Hepatocyte (in vitro differentiated cells): ENCODE measurements around the gene HOXD11. TPM values are rescaled to one million over a fixed set of nuclear protein-coding genes. Genes with fewer than 3 reads are reported as not detected.

ENCODE experiments used
- DNase-seq: peaks from one replicate; pipeline ENCODE4 v3.0.0-alpha.2; 2016; ENCODE audit warnings: low spot score
- H2AFZ ChIP-seq: fragments of 200-600 bp; sonication (generic); 2 replicates; pipeline ENCODE4 v1.6.0; 2016; ENCODE audit warnings: antibody characterized with exemption, mild to moderate bottlenecking
- H3K27ac ChIP-seq: fragments of 200-600 bp; sonication (generic); 2 replicates; pipeline ENCODE4 v1.5.1; 2016; ENCODE audit warnings: mild to moderate bottlenecking
- H3K27me3 ChIP-seq: fragments of 200-600 bp; sonication (generic); 2 replicates; pipeline ENCODE4 v1.6.1; 2016
- H3K36me3 ChIP-seq: fragments of 200-600 bp; sonication (generic); replicated peaks from 2 replicates; pipeline ENCODE4 v1.5.1; 2016; ENCODE audit warnings: low read depth; ENCODE audit not compliant: insufficient read depth
- H3K4me1 ChIP-seq: fragments of 200-600 bp; sonication (generic); 2 replicates; pipeline ENCODE4 v1.5.1; 2016; ENCODE audit warnings: mild to moderate bottlenecking, moderate library complexity; ENCODE audit not compliant: insufficient read depth
- H3K4me2 ChIP-seq: fragments of 200-600 bp; sonication (generic); 2 replicates; pipeline ENCODE4 v1.6.0; 2016
- H3K4me3 ChIP-seq: fragments of 200-600 bp; sonication (generic); 2 replicates; pipeline ENCODE4 v1.5.1; 2016; ENCODE audit warnings: mild to moderate bottlenecking
- H3K79me2 ChIP-seq: fragments of 200-600 bp; sonication (generic); 2 replicates; pipeline ENCODE4 v1.6.0; 2017; ENCODE audit warnings: mild to moderate bottlenecking
- H3K9me2 ChIP-seq: fragments of 200-600 bp; sonication (generic); replicated peaks from 2 replicates; pipeline ENCODE4 v1.6.0; 2017; ENCODE audit warnings: mild to moderate bottlenecking; ENCODE audit not compliant: insufficient read depth
- H3K9me3 ChIP-seq: fragments of 200-600 bp; sonication (generic); 2 replicates; pipeline ENCODE4 v1.5.1; 2016; ENCODE audit warnings: low read depth, mild to moderate bottlenecking
- H4K20me1 ChIP-seq: fragments of 200-600 bp; sonication (generic); 2 replicates; pipeline ENCODE4 v1.6.0; 2016; ENCODE audit warnings: mild to moderate bottlenecking; ENCODE audit not compliant: insufficient read depth, poor library complexity, severe bottlenecking
- CTCF ChIP-seq: fragments of 200-600 bp; sonication (generic); IDR thresholded peaks from 2 replicates; pipeline ENCODE4 v1.5.1; 2016; ENCODE audit warnings: antibody characterized with exemption, mild to moderate bottlenecking; ENCODE audit not compliant: poor library complexity
- EZH2 ChIP-seq: fragments of 200-600 bp; sonication (generic); IDR thresholded peaks from 2 replicates; pipeline ENCODE4 v1.6.1; 2016; ENCODE audit warnings: antibody characterized with exemption, mild to moderate bottlenecking, borderline replicate concordance
- EZH2phosphoT487 ChIP-seq: fragments of 200-600 bp; sonication (generic); IDR thresholded peaks from one replicate; pipeline ENCODE4 v1.6.1; 2018; ENCODE audit warnings: antibody characterized with exemption, mild to moderate bottlenecking, low read depth, moderate library complexity; ENCODE audit not compliant: unreplicated experiment, severe bottlenecking
- WGBS: methylation state at CpG from one replicate; pipeline ENCODE4 v1.1.6; 2016; ENCODE audit warnings: low lambda C conversion rate; ENCODE audit errors: missing lambda C conversion rate; 5-methylcytosine and 5-hydroxymethylcytosine counted together
- polyA plus RNA-seq: library from polyadenylated mRNA; unstranded; fragments of >200 nt; fragmentation: Nextera tagmentation; extraction: Ambion mirVana; gene quantifications from 2 replicates; pipeline ENCODE4 v1.2.1, GENCODE V29; 2016
- total RNA-seq: library from RNA; depleted of rRNA; stranded (reverse); fragments of >200 nt; gene quantifications from 2 replicates; pipeline ENCODE4 v1.2.3, GENCODE V29; 2014

Gene HOXD11
- total and polyA plus RNA-seq, 2 experiments from 2014 or later: 6.3 to 9.9 TPM

DNA sequence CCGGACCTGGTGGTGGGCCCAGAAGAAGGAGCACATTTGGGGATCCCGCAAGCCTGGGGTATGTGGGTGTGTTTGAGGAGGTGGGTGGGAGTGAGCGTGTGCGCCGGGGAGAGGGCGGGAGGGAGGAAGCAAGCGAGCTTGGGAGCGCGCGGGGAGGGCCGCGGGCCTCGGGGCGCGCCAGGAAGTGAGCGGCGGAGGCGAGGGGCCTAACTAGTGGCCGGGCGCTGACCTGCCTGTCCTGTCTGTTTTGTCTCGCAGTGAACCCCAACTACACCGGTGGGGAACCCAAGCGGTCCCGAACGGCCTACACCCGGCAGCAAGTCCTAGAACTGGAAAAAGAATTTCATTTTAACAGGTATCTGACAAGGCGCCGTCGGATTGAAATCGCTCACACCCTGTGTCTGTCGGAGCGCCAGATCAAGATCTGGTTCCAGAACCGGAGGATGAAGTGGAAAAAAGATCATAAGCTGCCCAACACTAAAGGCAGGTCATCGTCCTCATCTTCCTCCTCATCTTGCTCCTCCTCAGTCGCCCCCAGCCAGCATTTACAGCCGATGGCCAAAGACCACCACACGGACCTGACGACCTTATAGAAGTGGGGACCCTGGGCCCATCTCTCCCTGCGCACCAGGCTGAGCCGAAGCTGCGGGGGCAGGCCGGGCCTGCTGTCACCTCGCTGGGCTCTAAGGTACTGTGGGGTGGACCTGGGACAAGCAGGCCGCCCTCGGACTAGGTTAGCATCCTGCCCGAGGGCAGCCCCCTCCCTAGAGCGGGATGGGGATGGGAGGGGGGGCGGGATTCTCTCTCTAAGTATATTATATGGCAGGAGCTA, 45.5 kb downstream of the HOXD11 start:
- H3K79me2 ChIP-seq: no peaks in the 10 kb centered on the region
- H3K4me2 ChIP-seq: no peak overlapping the region
- no peak overlapping the region for H3K27ac ChIP-seq
- H3K9me2 ChIP-seq: no peaks in the 10 kb centered on the region
- H4K20me1 ChIP-seq: no peaks in the 10 kb centered on the region
- peaks cover 7% of the 10 kb centered on the region for H3K4me1 ChIP-seq
- WGBS: 44% methylated on average over 30 of the region's 48 CpGs
- TF ChIP-seq EZH2phosphoT487 (peak; percentile 46), CTCF (no peak), EZH2 (peak; percentile 3)
- DNase-seq: no peak
- peaks cover 98% of the 10 kb centered on the region for H3K27me3 ChIP-seq
- H2AFZ ChIP-seq: no peak overlapping the region
- H3K9me3 ChIP-seq: no peaks in the 10 kb centered on the region
- no peak overlapping the region for H3K4me3 ChIP-seq
- no peaks in the 10 kb centered on the region for H3K36me3 ChIP-seq

DNA sequence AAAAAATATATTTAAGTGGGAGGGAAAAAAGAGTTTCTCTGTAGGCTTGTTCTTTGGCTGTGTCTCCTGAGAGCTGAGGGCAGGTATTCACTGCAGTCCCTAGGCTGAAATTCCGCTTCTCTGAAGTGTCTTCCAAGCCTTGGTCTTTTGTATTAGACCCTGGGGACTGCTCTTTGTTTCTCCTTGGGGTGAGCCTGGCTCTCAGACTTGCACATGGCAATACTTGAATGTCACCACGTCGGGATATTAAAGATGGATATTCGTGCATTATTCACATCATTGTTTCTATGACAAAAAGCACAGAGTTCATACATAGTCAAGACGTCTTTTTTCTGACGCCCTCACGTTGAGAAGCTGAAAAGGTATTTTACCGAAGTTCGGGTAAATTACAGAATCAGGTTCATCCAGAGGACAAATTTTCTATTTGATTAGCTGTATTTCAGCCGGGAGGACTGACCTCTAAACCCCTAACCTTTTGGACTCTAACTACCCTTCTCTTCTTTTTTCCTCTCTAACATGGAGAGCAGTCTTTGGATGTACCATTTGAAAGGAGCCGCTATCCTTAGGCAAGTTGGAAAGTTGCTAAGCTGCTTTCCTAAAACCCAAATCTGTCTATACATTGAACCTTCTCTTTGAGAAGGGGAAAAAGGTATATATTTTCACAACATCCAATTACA, 47.6 kb downstream of the HOXD11 start:
- no peak for DNase-seq
- Histone ChIP-seq H3K9me2 (no peaks in the 10 kb centered on the region), H4K20me1 (no peaks in the 10 kb centered on the region), H3K27ac (no peak overlapping the region), H3K4me1 (peaks cover 9% of the 10 kb centered on the region), H3K4me3 (no peak overlapping the region), H3K9me3 (no peaks in the 10 kb centered on the region), H3K36me3 (no peaks in the 10 kb centered on the region), H3K4me2 (no peak overlapping the region), H2AFZ (no peak overlapping the region), H3K27me3 (peaks cover 98% of the 10 kb centered on the region), H3K79me2 (no peaks in the 10 kb centered on the region)
- WGBS: 42% methylated on average over 11 of the region's 11 CpGs
- TF ChIP-seq EZH2phosphoT487 (no peak), EZH2 (peak; percentile 22)

DNA sequence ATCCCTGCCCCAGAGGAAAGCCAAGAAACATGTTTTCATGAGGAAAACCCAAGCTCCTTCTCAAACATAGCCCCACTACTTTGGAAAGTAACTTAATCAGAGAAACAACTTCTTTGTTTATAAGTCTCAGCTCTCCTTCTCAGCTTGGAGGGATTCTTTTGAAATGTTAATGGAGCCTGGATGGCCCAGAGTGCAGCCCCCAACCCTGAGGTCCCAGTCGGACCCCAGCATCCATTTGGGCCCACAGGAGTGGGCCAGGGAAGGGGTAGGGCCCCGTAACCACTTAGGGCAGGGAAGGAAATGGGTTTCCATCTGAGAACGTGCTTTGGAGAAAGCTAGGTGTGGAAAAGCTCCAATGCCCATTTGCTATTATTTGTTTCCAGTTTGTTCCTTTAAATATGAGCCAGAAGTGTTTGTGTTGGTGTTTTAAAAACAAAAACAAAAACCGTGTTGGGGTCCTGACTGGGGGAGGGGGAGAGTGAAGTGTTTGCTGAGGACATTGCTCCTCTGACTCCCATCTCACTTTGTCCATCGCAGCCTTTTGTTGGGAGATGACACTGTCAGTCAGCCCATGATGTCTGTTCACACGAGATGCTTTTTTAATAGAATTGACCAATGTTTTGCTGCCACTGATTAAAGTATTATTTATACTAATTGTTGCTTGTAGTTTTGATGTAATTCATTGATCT, 48.4 kb downstream of the HOXD11 start:
- Histone ChIP-seq H3K4me1 (peaks cover 17% of the 10 kb centered on the region), H2AFZ (no peak overlapping the region), H4K20me1 (no peaks in the 10 kb centered on the region), H3K27me3 (peaks cover 98% of the 10 kb centered on the region), H3K27ac (no peak overlapping the region), H3K36me3 (no peaks in the 10 kb centered on the region), H3K9me2 (no peaks in the 10 kb centered on the region), H3K4me3 (no peak overlapping the region), H3K79me2 (no peaks in the 10 kb centered on the region), H3K9me3 (no peaks in the 10 kb centered on the region), H3K4me2 (no peak overlapping the region)
- 23% methylated on average over 6 of the region's 6 CpGs for WGBS
- DNase-seq: no peak
- TF ChIP-seq EZH2 (no peak), CTCF (no peak), EZH2phosphoT487 (no peak)
